ENCODE data around the gene ACOX1. TPM values are rescaled to one million over a fixed set of nuclear protein-coding genes. Genes with fewer than 3 reads are reported as not detected.
A peak's percentile ranks its signal among the peaks of the same experiment; 100 is the strongest.

Gene ACOX1
- total and polyA plus RNA-seq, 7 donors, result 13.0 to 78.8 (median 58.1) TPM

DNA sequence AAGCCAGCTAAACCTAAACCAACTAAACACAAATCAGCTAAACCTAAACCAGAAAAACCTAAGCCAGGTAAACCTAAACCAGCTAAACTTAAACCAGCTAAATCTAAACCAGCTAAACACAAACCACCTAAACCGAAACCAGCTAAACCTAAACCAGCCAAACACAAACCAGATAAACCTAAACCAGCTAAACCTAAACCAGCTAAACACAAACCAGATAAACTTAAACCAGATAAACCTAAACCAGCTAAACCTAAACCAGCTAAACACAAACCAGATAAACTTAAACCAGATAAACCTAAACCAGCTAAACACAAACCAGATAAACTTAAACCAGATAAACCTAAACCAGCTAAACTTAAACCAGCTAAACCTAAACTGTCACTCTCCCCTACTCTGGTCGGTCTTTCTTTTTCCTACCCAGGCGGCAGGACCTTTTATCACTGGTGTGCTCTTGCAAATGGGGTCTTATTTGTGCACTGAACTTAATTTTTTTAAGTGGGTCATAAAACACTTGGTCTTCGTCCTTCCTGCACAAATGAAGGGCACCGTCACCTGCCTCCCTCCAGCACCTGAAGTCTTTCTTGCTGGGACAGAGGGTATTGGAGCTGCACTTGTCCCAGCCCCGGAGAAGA is 41.0 kb upstream of the ACOX1 start:
- DNase-seq (no peak), ATAC-seq (no peak)
- 79 to 81% (median 79%) methylated on average over 6 of the region's 6 CpGs for WGBS, 3 donors
- no peak overlapping the region for H3K27ac ChIP-seq
- peaks cover 0 to 1% (median 0%) of the 10 kb centered on the region in 3 donors for H3K27me3 ChIP-seq (ENCODE audit: insufficient read depth in 3 of 3, low read length in 2 of 3)
- intact Hi-C loops (cut with DNase I), result loop anchor here in 1 of 2 donors (10.0 kb wide), 1 partner anchor 275 kb away; no protein-coding TSS in a partner anchor
- no peaks in the 10 kb centered on the region for H3K4me1 ChIP-seq
- no peak for TF ChIP-seq CTCF (IDR thresholded peaks at IDR 0.05)
- H3K36me3 ChIP-seq (ENCODE audit: insufficient read depth in 1 of 2, low read depth in 1 of 2), result no peaks in the 10 kb centered on the region
- H3K9me3 ChIP-seq, result no peaks in the 10 kb centered on the region
- H3K4me3 ChIP-seq, result no peak overlapping the region

DNA sequence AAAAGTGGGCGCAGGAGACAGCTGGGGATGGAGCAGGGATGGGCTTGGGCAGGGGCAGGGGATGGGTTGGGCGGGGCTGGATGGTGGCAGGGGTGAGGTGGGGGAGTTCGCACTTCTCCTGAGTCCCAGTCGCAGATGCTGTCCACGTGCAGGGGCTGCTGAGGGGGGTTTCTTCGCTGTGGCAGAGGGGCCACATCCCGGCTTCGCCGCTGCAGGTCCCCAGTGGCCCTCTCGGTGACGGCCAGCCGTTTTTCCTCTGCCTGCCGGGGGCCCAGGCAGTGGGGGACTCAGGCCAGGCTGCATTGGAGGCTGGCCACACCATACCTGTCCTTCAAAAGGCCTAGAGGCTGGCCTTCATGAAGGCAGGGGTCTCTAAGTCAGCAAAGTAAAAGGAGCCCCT is 39.8 kb upstream of the ACOX1 start:
- H3K9me3 ChIP-seq, result no peaks in the 10 kb centered on the region
- no peak overlapping the region for H3K4me3 ChIP-seq
- no peak overlapping the region for H3K27ac ChIP-seq
- ATAC-seq, result no peak
- 76 to 84% (median 76%) methylated on average over 11 to 13 of the region's 13 CpGs for WGBS, 3 donors
- TF ChIP-seq CTCF (IDR thresholded peaks at IDR 0.05), result no peak
- H3K27me3 ChIP-seq (ENCODE audit: insufficient read depth in 3 of 3, low read length in 2 of 3), result peaks cover 0 to 1% (median 0%) of the 10 kb centered on the region in 3 donors
- H3K36me3 ChIP-seq (ENCODE audit: insufficient read depth in 1 of 2, low read depth in 1 of 2), result no peaks in the 10 kb centered on the region
- intact Hi-C loops (cut with DNase I), result loop anchor here in 1 of 2 donors (10.0 kb wide), 1 partner anchor 276 kb away; no protein-coding TSS in a partner anchor
- no peak for DNase-seq
- H3K4me1 ChIP-seq, result peaks cover 3% of the 10 kb centered on the region

GRCh38 chr17:76018340-76018680 is 39.3 kb upstream of the ACOX1 start:
- intact Hi-C loops (cut with DNase I), result loop anchor here in 1 of 2 donors (10.0 kb wide), 1 partner anchor 276 kb away; no protein-coding TSS in a partner anchor
- TF ChIP-seq CTCF (IDR thresholded peaks at IDR 0.05), result no peak
- no peak overlapping the region for H3K4me3 ChIP-seq
- peaks cover 0 to 1% (median 0%) of the 10 kb centered on the region in 3 donors for H3K27me3 ChIP-seq (ENCODE audit: insufficient read depth in 3 of 3, low read length in 2 of 3)
- peaks cover 3% of the 10 kb centered on the region for H3K4me1 ChIP-seq
- WGBS, 3 donors, result 80 to 88% (median 82%) methylated on average over 9 to 11 of the region's 11 CpGs
- no peak for ATAC-seq
- H3K9me3 ChIP-seq, result no peaks in the 10 kb centered on the region
- H3K36me3 ChIP-seq (ENCODE audit: insufficient read depth in 1 of 2, low read depth in 1 of 2), result no peaks in the 10 kb centered on the region
- no peak overlapping the region for H3K27ac ChIP-seq
- DNase-seq, result peak in 1 of 2 donors; percentile 1

DNA sequence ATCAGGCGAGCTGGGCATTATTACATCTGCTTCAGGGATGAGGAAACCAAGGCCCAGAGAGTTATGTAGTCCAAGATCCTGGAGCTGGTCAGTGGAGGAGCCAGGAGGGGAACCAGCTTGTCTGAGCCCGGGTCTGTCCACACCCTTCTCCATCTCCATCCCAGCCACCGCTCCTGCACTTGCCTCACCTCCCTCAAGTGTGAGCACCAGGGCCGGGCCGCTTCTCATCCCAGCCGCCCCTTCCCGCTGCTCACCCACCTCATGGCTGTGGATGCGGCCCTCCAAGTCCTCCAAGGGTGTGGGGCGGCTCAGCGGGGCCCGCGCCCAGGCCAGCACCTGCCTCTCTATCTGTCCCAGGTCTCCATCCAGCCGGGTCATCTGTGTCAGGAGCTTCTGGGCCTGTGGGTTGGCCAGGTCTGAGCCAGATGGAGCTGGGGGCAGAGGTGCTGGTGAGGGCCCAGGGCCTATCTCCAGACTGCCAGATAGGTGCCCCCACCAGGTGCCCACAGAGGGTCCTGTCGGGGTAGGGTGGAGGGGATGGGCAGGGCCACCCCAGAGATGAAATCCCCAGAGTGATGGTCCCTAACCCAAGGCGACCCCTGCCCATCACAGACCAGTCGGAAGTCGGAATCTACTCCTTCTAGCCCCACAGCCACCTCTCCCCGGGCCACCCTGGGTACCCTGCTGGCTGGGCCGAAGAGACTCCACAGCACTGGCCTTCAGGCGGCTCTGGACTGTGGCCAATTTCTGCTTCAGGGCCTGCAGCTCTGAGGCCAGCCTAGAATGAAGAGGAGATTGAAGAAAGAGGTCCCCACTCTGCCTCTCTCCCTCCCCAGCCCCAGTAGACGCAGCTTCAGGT is 38.7 kb upstream of the ACOX1 start:
- Histone ChIP-seq H3K36me3 (ENCODE audit: insufficient read depth in 1 of 2, low read depth in 1 of 2) (no peaks in the 10 kb centered on the region), H3K9me3 (no peaks in the 10 kb centered on the region), H3K27ac (no peak overlapping the region), H3K27me3 (ENCODE audit: insufficient read depth in 3 of 3, low read length in 2 of 3) (peaks cover 0 to 1% (median 0%) of the 10 kb centered on the region in 3 donors), H3K4me3 (no peak overlapping the region), H3K4me1 (peaks cover 3% of the 10 kb centered on the region)
- WGBS, 3 donors, result 90 to 94% (median 94%) methylated on average over 18 to 21 of the region's 21 CpGs
- no peak for ATAC-seq
- intact Hi-C loops (cut with DNase I), result loop anchor here in 1 of 2 donors (10.0 kb wide), 1 partner anchor 277 kb away; no protein-coding TSS in a partner anchor
- peak in 1 of 2 donors; percentile 11 for DNase-seq
- no peak for TF ChIP-seq CTCF (IDR thresholded peaks at IDR 0.05)

Measured in psoas muscle (tissue), 8 donors.